Heart left ventricle (tissue), 13 donors: Measurements from ENCODE around the gene NREP.

Experiments
- POLR2A ChIP-seq, 2 donors: fragments of 450-650 bp; IDR thresholded peaks; one replicate each; pipeline ENCODE4 v1.6.1; 2017; ENCODE audit warnings: antibody characterized with exemption in 2 of 2, mild to moderate bottlenecking in 2 of 2, moderate library complexity in 2 of 2
- TF ChIP-seq, protein P1 (sequence below), 12 donors: fragments of 200-600 bp; sonication (generic) in 4 of 12; IDR thresholded peaks; one replicate each; pipeline versions ENCODE4 v1.5.0 to v1.8.0; 2018 to 2022; ENCODE audit warnings: antibody characterized with exemption in 12 of 12, mild to moderate bottlenecking in 5 of 12
- donor health status: ischemic (EF 13 %, LVEDD 7.1; RV severe dilation, severe dysfunction).
- donor health status: DM: no; HTN: yes; CAD: no.
- donor health status: DM: no; HTN: no; CAD: no.
- donor health status: ischemic (EF 25% LVEDD 6.9; RV normal size, moderate dysfunction).
- donor health status: ischemic (EF 25% LVEDD 5.7; RV mildly dilated, moderate dysfunction).
- donor health status: ischemic (EF 35%, LVEDD 5.7; RV mildly dilated, moderate dysfunction).
- donor health status: nonischemic (EF 11% LVEDD 7.7; RV severe dilation, severe dysfunction).
- donor health status: DM: yes; HTN: yes; CAD: no.
- donor health status: PGD.
- donor health status: ischemic (EF 29% LVEDD 5.4; RV normal size, mild dysfunction).
- donor health status: nonischemic (EF 23%, LVEDD 6.1; RV moderate dilation, normal function).

DNA sequence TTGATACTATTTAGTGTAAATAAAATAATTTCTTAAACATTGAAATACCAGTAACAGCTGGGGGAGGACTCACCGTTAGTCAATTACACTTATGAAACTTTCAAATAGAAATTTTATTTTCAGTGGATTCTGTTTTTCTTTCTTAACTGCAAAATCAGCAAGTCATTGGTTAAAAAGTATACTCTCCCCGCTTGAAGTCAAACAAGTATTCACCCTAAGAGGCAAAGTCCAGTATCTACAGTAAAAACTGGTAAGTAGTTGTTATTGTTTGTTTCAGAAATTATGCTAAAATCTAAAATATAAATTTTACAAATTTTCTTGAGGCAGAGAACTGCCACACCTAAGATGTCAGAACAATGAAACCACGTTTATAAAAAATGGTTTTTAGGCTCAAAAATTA is 22.4 kb downstream of the NREP start:
- TF ChIP-seq, protein P1, sequence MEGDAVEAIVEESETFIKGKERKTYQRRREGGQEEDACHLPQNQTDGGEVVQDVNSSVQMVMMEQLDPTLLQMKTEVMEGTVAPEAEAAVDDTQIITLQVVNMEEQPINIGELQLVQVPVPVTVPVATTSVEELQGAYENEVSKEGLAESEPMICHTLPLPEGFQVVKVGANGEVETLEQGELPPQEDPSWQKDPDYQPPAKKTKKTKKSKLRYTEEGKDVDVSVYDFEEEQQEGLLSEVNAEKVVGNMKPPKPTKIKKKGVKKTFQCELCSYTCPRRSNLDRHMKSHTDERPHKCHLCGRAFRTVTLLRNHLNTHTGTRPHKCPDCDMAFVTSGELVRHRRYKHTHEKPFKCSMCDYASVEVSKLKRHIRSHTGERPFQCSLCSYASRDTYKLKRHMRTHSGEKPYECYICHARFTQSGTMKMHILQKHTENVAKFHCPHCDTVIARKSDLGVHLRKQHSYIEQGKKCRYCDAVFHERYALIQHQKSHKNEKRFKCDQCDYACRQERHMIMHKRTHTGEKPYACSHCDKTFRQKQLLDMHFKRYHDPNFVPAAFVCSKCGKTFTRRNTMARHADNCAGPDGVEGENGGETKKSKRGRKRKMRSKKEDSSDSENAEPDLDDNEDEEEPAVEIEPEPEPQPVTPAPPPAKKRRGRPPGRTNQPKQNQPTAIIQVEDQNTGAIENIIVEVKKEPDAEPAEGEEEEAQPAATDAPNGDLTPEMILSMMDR (IDR thresholded peaks at IDR 0.05), result no peak
- TF ChIP-seq POLR2A (IDR thresholded peaks at IDR 0.05), result no peak
